ENCODE measurements around the gene PRM3. TPM values are rescaled to one million over a fixed set of nuclear protein-coding genes. Genes with fewer than 3 reads are reported as not detected.
A peak's percentile ranks its signal among the peaks of the same experiment; 100 is the strongest.

Gene PRM3
- total and polyA plus RNA-seq, 2 of the 8 experiments (the other 6 are each of a cell fraction or from before 2014, with no cell fraction given) = not detected

GRCh38 chr16:11280616-11281522 lies 7.4 kb upstream of the PRM3 start, which contains the start of gene PRM1:
Gene PRM1, minus strand, starts transcription at chr16:11281330. Its CDS starts 92 bp downstream, at chr16:11281238.
- POLR2A ChIA-PET (ENCODE audit: partially characterized antibody) = interaction anchor here (1.6 to 3.5 kb wide), 3 partner anchors 26 to 47 kb away, joined by 6 to 14 read pairs (median 8); partner anchors contain the start of gene SOCS1
- Histone ChIP-seq H2BK5ac (ENCODE audit: low read depth, low read length) (peak within 1 kb of the TSS; percentile 60; the same call in 1 of the 2 replicates), H3K36me3 (ENCODE audit: control insufficient read depth in 2 of 4, insufficient read depth in 4 of 4, low read length in 3 of 4) (no peaks in the 10 kb centered on the region), H2BK15ac (ENCODE audit: low read length) (peak within 1 kb of the TSS; percentile 88; the same call in 1 of the 2 replicates), H3K79me2 (ENCODE audit: control insufficient read depth in 1 of 2, insufficient read depth in 2 of 2, low read length in 2 of 2) (no peaks in the 10 kb centered on the region), H4K8ac (ENCODE audit: extremely low read depth, insufficient read depth, low read length) (no peak within 1 kb of the TSS), H2BK120ac (replicated peaks; ENCODE audit: low read depth, low read length) (no peak within 1 kb of the TSS), H3K14ac (ENCODE audit: insufficient read length) (no peak within 1 kb of the TSS), H3K9ac (replicated peaks in 1 of 4; ENCODE audit: extremely low read depth in 1 of 4, low read depth in 3 of 4, low read length in 3 of 4) (no peak within 1 kb of the TSS), H3K4me3 (ENCODE audit: extremely low read depth in 1 of 4, insufficient read depth in 2 of 4, low read depth in 3 of 4, low read length in 4 of 4) (no peak within 1 kb of the TSS), H3K9me3 (ENCODE audit: insufficient read depth in 2 of 2, low read depth in 1 of 2, low read length in 1 of 2) (no peaks in the 10 kb centered on the region), H3K23me2 (ENCODE audit: low read depth, low read length) (no peaks in the 10 kb centered on the region), H3K27me3 (replicated peaks in 1 of 4; ENCODE audit: control insufficient read depth in 3 of 4, extremely low read depth in 1 of 4, insufficient read depth in 3 of 4, low read length in 3 of 4) (no peaks in the 10 kb centered on the region), H3K18ac (ENCODE audit: extremely low read depth, low read length) (no peak within 1 kb of the TSS), H2AK5ac (ENCODE audit: low read depth, low read length) (no peak within 1 kb of the TSS), H3K56ac (replicated peaks; ENCODE audit: insufficient read length, low read depth, low read length) (no peak within 1 kb of the TSS), H3K4ac (replicated peaks; ENCODE audit: insufficient read length, low read depth, low read length) (no peak within 1 kb of the TSS), H3K27ac (ENCODE audit: low read depth, low read length) (no peak within 1 kb of the TSS), H4K91ac (replicated peaks; ENCODE audit: insufficient read length, low read length) (peak within 1 kb of the TSS; percentile 0), H4K20me1 (replicated peaks in 1 of 2; ENCODE audit: control insufficient read depth in 1 of 2, insufficient read depth in 2 of 2, low read length in 2 of 2) (no peaks in the 10 kb centered on the region), H2BK12ac (ENCODE audit: low read depth, low read length) (no peak within 1 kb of the TSS), H3K4me2 (ENCODE audit: insufficient read depth in 1 of 2, low read depth in 2 of 2, low read length in 2 of 2) (no peak within 1 kb of the TSS), H4K5ac (ENCODE audit: insufficient read length, low read depth, low read length) (no peak within 1 kb of the TSS), H3K4me1 (replicated peaks in 1 of 4; ENCODE audit: control insufficient read depth in 3 of 4, insufficient read depth in 4 of 4, low read length in 3 of 4) (peaks cover 0 to 5% (median 2%) of the 10 kb centered on the region in 4 experiments; a peak in 2 of 7 replicates), H2BK20ac (ENCODE audit: low read length) (no peak within 1 kb of the TSS), H3K79me1 (ENCODE audit: low read depth, low read length) (no peaks in the 10 kb centered on the region), H3K23ac (ENCODE audit: insufficient read length) (no peak within 1 kb of the TSS), H2AFZ (ENCODE audit: low read length) (no peak within 1 kb of the TSS)
- no peak for FAIRE-seq
- WGBS, 2 experiments (ENCODE audit: extremely low coverage in 1 of 2, insufficient coverage in 1 of 2, insufficient read length in 1 of 2, insufficient replicate concordance in 2 of 2, low coverage in 1 of 2, low lambda C conversion rate in 2 of 2, missing lambda C conversion rate in 1 of 2) = 88% methylated on average over 22 of the region's 25 CpGs; no CpG with 5 or more reads in 1 of the 2 experiments
- CTCF ChIA-PET (ENCODE audit: partially characterized antibody) = interaction anchor here (1.1 to 1.2 kb wide), 2 partner anchors 25 to 73 kb away, joined by 3 read pairs; partner anchors contain the start of gene SOCS1
- DNase-seq (ENCODE audit: low read depth in 1 of 2, low spot score in 2 of 2) = no peak
- TF ChIP-seq SIX5 (IDR thresholded peaks at IDR 0.05; ENCODE audit: low read depth, low read length) (no peak), MAX (IDR thresholded peaks at IDR 0.05) (peak; percentile 19; the same call in 1 of the 2 replicates), NRF1 (IDR thresholded peaks at IDR 0.05; ENCODE audit: low read depth, low read length) (no peak), JUN (IDR thresholded peaks at IDR 0.05; ENCODE audit: low read depth, low read length) (no peak), CBX5 (IDR thresholded peaks at IDR 0.05; ENCODE audit: low read depth, low read length) (no peak), SRF (IDR thresholded peaks at IDR 0.05; ENCODE audit: low read depth, low read length) (peak; percentile 95)
